Spleen (tissue), 7 donors: ENCODE measurements around the gene PKHD1.

Experiments
- POLR2A ChIP-seq, 3 donors: fragments of 450-650 bp; IDR thresholded peaks; one replicate each; pipeline ENCODE4 v1.5.1; 2017; ENCODE audit warnings: antibody characterized with exemption in 3 of 3, mild to moderate bottlenecking in 1 of 3
- POLR2AphosphoS5 ChIP-seq, 3 donors: sonication (generic); formaldehyde crosslinking; IDR thresholded peaks; one replicate each; pipeline ENCODE4 v1.5.1; 2017; ENCODE audit warnings: antibody characterized with exemption in 3 of 3
- TF ChIP-seq, protein P1 (sequence below), 11 experiments: fragments of 200-600 bp in 7 of 11; fragments of 450-650 bp in 4 of 11; sonication (generic) in 4 of 11; IDR thresholded peaks in 8 of 11; conservative IDR thresholded peaks in 3 of 11; 1 replicate in 7 of 11; 2 replicates in 4 of 11; pipeline versions ENCODE4 v1.4.0 to v1.8.0; 2016 to 2021; ENCODE audit warnings: antibody characterized with exemption in 11 of 11, inconsistent platforms in 4 of 11, mild to moderate bottlenecking in 1 of 11
- donor health status: DM: no; HTN: no; CAD: no; lungs with moderate emphysema.
- donor health status: DM: no; HTN: no; CAD: no.
- donor health status: DM: no; HTN: no; CAD: no.

DNA sequence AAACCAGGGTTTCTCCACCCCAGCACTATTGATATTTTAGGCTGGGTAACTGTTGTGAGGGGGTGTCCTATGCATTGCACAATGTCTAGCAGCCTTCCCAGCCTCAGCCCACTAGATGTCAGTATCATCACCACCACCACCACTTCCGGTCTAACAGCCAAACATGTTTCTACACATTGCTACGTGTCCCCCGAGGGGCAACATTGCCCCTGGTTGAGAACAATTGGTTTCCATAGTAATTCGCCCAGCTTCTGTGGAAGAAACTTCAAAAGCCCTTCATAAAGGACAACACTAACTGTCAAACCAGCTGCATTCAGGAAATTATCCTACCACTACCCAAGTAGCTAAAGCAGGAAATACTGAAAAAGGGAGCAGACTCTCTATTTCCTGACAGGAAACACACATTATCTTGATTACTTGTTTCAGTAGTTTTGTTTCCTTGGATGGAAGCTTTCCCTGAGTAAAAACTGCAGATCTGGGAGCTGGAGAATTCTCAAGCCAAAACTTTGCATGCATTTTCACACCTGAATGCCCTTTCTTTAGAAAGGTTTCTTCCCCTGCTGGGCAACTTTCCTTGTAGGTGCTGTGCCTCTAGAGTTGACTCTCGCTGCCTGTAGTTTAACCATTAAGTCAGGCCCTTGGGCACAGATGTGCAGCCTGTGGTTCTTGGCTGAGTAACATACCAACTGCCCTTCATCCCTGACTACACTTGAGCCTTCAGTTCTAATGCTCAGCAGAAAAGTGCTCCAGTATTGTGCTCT, 23.6 kb downstream of the PKHD1 start:
- TF ChIP-seq, protein P1, sequence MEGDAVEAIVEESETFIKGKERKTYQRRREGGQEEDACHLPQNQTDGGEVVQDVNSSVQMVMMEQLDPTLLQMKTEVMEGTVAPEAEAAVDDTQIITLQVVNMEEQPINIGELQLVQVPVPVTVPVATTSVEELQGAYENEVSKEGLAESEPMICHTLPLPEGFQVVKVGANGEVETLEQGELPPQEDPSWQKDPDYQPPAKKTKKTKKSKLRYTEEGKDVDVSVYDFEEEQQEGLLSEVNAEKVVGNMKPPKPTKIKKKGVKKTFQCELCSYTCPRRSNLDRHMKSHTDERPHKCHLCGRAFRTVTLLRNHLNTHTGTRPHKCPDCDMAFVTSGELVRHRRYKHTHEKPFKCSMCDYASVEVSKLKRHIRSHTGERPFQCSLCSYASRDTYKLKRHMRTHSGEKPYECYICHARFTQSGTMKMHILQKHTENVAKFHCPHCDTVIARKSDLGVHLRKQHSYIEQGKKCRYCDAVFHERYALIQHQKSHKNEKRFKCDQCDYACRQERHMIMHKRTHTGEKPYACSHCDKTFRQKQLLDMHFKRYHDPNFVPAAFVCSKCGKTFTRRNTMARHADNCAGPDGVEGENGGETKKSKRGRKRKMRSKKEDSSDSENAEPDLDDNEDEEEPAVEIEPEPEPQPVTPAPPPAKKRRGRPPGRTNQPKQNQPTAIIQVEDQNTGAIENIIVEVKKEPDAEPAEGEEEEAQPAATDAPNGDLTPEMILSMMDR (IDR thresholded peaks at IDR 0.05 in 8 of 11, conservative IDR thresholded peaks at IDR 0.05 in 3 of 11) = peak in 8 of 11 experiments; percentile 37 to 67 (median 44)
- TF ChIP-seq POLR2AphosphoS5 (IDR thresholded peaks at IDR 0.05) (no peak), POLR2A (IDR thresholded peaks at IDR 0.05) (no peak)
